Measurements from ENCODE around the gene ADI1. TPM values are rescaled to one million over a fixed set of nuclear protein-coding genes. Genes with fewer than 3 reads are reported as not detected.
"Not testable (repeated sequence)": the region's sequence is repeated elsewhere in the genome, so short reads cannot be mapped to it uniquely, and the experiment has no call there.

ADI1 gene
- total RNA-seq, 4 donors from 2014 or later, result 40.2 to 98.6 (median 92.3) TPM

- no peak overlapping the region for H3K4me3 ChIP-seq
- ATAC-seq, result no peak
- TF ChIP-seq POLR2A (IDR thresholded peaks at IDR 0.05), result no peak
- TF ChIP-seq CTCF (IDR thresholded peaks at IDR 0.05 in 4 of 5, conservative IDR thresholded peaks at IDR 0.05 in 1 of 5), result no peak
- no peak for DNase-seq
- peaks cover 0 to 43% of the 10 kb centered on the region in 2 donors for H3K36me3 ChIP-seq
- H3K27ac ChIP-seq, result no peak overlapping the region
- no peaks in the 10 kb centered on the region for H3K27me3 ChIP-seq
- peaks cover 0 to 13% of the 10 kb centered on the region in 2 donors for H3K4me1 ChIP-seq
- intact Hi-C loops (cut with DNase I; ENCODE audit: low total_unique reads) (no loop called here), in situ Hi-C loops (cut with MboI; ENCODE audit: low sequenced_read_pairs in 4 of 4) (no loop called here)
- no peaks in the 10 kb centered on the region for H3K9me3 ChIP-seq
Observed at GRCh38 chr2:3503483-3503882, 15.8 kb downstream of the ADI1 start.

- ATAC-seq (no peak), DNase-seq (no peak)
- Histone ChIP-seq H3K27ac (no peak overlapping the region), H3K9me3 (no peaks in the 10 kb centered on the region), H3K4me1 (peaks cover 0 to 13% of the 10 kb centered on the region in 2 donors), H3K36me3 (peaks cover 0 to 47% of the 10 kb centered on the region in 2 donors), H3K4me3 (no peak overlapping the region), H3K27me3 (no peaks in the 10 kb centered on the region)
- in situ Hi-C loops (cut with MboI; ENCODE audit: low sequenced_read_pairs in 4 of 4) (no loop called here), intact Hi-C loops (cut with DNase I; ENCODE audit: low total_unique reads) (no loop called here)
- TF ChIP-seq POLR2A (IDR thresholded peaks at IDR 0.05) (no peak), CTCF (IDR thresholded peaks at IDR 0.05 in 4 of 5, conservative IDR thresholded peaks at IDR 0.05 in 1 of 5) (no peak)
Observed at GRCh38 chr2:3503046-3503445, 16.3 kb downstream of the ADI1 start.

- Histone ChIP-seq H3K4me3 (no peak overlapping the region), H3K27ac (no peak overlapping the region), H3K27me3 (no peaks in the 10 kb centered on the region), H3K4me1 (peaks cover 0 to 4% of the 10 kb centered on the region in 2 donors), H3K9me3 (no peaks in the 10 kb centered on the region), H3K36me3 (peaks cover 0 to 70% of the 10 kb centered on the region in 2 donors)
- no peak for TF ChIP-seq CTCF (IDR thresholded peaks at IDR 0.05 in 4 of 5, conservative IDR thresholded peaks at IDR 0.05 in 1 of 5)
- TF ChIP-seq POLR2A (IDR thresholded peaks at IDR 0.05), result no peak
- DNase-seq (no peak), ATAC-seq (no peak)
- in situ Hi-C loops (cut with MboI; ENCODE audit: low sequenced_read_pairs in 4 of 4) (no loop called here), intact Hi-C loops (cut with DNase I; ENCODE audit: low total_unique reads) (no loop called here)
Observed at GRCh38 chr2:3500326-3500899, 18.9 kb downstream of the ADI1 start.

GRCh38 chr2:3498783-3499394, 20.4 kb downstream of the ADI1 start:
- no peak overlapping the region for H3K4me3 ChIP-seq
- H3K4me1 ChIP-seq, result no peaks in the 10 kb centered on the region
- H3K27me3 ChIP-seq, result no peaks in the 10 kb centered on the region
- no peaks in the 10 kb centered on the region for H3K9me3 ChIP-seq
- no peak overlapping the region for H3K27ac ChIP-seq
- intact Hi-C loops (cut with DNase I; ENCODE audit: low total_unique reads), result no loop called here
- in situ Hi-C loops (cut with MboI; ENCODE audit: low sequenced_read_pairs in 4 of 4), result no loop called here
- DNase-seq (no peak), ATAC-seq (no peak)
- no peak for TF ChIP-seq POLR2A (IDR thresholded peaks at IDR 0.05)
- no peak for TF ChIP-seq CTCF (IDR thresholded peaks at IDR 0.05 in 4 of 5, conservative IDR thresholded peaks at IDR 0.05 in 1 of 5)
- H3K36me3 ChIP-seq, result peaks cover 0 to 58% of the 10 kb centered on the region in 2 donors

GRCh38 chr2:3496708-3497080, 22.6 kb downstream of the ADI1 start:
- H3K4me3 ChIP-seq; in situ Hi-C loops (cut with MboI; ENCODE audit: low sequenced_read_pairs in 4 of 4); H3K9me3 ChIP-seq; ATAC-seq; H3K27ac ChIP-seq; H3K4me1 ChIP-seq; intact Hi-C loops (cut with DNase I; ENCODE audit: low total_unique reads); DNase-seq; H3K27me3 ChIP-seq: not testable (repeated sequence)
- H3K36me3 ChIP-seq, result peaks cover 0 to 53% of the 10 kb centered on the region in 2 donors
